ENCODE measurements around the gene TMEM53.

DNA sequence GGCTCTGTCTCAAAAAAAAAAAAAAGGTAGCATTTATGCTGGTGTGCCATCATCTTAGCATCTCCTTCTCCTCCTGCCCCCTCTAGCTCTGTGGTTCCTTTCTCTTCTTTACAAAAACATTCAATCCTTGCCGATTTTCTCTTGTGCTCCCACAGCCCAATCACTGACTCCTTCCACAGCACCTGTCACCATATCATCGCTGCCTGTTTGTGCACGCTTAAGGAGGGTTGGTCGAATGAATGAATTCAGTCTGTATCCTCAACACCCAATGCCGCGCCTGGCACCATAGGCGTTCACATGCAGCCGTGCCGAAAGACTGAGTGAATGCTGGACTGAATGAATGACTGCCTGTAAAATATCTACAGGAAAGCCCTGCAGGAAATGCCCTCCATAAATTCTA lies 48.8 kb upstream of the TMEM53 start:
- no peak for TF ChIP-seq POLR2A (IDR thresholded peaks at IDR 0.05)
- TF ChIP-seq, protein P1, sequence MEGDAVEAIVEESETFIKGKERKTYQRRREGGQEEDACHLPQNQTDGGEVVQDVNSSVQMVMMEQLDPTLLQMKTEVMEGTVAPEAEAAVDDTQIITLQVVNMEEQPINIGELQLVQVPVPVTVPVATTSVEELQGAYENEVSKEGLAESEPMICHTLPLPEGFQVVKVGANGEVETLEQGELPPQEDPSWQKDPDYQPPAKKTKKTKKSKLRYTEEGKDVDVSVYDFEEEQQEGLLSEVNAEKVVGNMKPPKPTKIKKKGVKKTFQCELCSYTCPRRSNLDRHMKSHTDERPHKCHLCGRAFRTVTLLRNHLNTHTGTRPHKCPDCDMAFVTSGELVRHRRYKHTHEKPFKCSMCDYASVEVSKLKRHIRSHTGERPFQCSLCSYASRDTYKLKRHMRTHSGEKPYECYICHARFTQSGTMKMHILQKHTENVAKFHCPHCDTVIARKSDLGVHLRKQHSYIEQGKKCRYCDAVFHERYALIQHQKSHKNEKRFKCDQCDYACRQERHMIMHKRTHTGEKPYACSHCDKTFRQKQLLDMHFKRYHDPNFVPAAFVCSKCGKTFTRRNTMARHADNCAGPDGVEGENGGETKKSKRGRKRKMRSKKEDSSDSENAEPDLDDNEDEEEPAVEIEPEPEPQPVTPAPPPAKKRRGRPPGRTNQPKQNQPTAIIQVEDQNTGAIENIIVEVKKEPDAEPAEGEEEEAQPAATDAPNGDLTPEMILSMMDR (IDR thresholded peaks at IDR 0.05) = no peak
